CD4-positive, alpha-beta T cell treated with Interleukin-1 beta for 1 hour (primary cell): ENCODE measurements around the gene MTX3.

Experiments
- DNase-seq, 2 donors: peaks; one replicate each; pipeline ENCODE4 v3.0.0-alpha.2; 2020 to 2022

MTX3 gene

DNA sequence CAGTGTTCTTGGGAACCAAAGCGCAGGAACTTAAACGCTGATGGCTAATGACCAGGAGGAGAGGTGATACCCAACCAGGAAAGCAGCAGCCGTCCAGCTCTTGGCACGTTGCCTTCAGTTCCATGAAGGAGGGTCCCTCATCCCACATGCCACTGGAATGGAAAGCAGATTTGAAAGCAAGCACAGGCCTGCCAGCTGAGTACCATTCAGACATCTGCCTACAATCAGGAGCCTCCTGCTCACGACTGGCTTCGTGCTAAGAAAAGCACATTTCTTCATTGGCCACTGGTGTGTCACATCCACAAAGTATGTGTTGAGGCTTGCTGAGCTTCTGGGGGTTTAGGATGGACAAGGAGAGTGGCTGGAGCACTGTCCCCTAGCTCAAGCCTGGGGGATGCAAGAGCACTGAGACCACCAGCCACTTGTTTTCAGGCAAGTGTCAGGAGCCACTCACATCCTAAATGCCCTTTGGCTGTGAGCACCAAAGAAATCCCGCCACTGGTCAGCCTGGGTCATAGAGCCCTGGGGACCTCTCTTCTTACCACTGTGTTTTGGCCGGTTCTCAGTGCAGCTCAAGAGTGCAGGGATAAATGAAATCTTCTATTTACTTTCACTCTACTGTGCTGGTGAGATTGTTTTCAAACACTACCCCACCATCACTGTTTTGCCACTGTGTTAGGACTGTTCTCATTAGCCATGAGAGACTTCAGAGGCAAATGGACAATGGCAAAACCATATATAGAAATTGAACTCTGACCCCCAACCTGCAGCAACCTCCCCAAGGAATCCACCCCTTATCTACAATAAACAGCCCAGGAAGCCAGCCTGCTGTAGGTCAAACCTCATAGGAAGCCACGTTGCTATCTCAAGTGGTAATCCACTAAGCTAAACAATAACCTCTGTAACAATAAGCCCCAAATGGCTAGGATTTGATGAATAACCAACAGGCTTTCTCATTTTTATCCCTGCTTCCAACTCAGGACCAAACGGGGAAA, 58.3 kb downstream of the MTX3 start:
- DNase-seq = no peak

DNA sequence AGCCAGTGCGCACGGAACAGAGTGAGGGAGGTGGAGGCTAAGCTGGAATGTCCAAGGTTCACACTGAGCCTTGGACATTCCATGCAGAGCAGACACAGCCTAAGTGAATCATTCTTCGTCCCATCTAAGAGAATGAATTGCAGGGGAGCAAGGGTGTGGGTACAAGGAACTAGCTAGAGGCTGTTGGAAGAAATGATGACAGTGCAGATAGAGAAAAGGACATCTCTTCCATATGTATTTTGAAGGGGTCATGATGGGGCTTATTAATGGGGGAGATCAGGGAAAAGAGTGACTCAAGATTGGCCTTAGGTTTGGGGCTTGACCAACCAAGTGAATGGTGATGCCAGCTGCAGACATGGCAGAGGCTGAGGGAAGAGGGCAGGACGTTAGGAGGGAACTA, 59.2 kb downstream of the MTX3 start:
- no peak for DNase-seq

DNA sequence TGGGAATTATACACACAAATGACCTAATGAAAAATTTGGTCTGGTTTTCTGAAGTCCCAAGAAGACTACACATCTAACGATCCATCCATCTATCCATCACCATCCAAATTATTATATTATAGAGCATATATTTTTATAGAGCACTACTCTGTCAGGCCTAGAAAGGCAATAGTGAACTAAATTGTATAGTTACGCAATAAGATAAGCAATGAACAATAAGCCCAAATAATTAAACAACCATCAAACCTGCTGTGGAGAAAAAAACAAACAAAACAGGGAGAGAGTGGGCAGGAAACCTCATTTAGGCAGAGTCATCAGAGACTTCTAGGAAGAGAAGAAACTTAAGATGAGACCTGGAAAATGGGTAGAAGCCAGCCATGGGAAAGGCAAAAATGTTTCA, 59.7 kb downstream of the MTX3 start:
- DNase-seq = no peak

DNA sequence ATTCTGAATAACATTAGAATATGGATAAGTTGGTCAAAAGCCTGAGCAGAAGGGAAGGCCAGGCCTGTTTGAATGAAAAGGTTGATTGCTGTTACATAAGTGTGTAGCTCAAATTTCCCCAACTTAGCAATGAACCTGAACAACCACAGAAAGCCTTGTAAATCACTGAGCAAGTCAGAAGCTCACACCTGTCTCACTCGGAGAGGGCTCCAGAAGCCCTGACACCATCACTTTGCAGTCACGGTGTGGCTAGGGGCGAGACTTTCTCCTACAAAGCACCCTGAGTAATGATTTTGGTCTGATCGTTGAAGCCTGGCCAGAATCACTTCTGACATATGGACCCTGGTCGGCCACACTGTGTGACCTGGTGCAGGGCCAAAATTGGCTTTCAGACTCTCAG, 62.0 kb downstream of the MTX3 start:
- DNase-seq = no peak
